ENCODE results near the gene CEP295NL. TPM values are rescaled to one million over a fixed set of nuclear protein-coding genes. Genes with fewer than 3 reads are reported as not detected.
A peak's percentile ranks its signal among the peaks of the same experiment; 100 is the strongest.

Gene CEP295NL
- total RNA-seq, 1 experiment from 2014 or later: 0.66 TPM

DNA sequence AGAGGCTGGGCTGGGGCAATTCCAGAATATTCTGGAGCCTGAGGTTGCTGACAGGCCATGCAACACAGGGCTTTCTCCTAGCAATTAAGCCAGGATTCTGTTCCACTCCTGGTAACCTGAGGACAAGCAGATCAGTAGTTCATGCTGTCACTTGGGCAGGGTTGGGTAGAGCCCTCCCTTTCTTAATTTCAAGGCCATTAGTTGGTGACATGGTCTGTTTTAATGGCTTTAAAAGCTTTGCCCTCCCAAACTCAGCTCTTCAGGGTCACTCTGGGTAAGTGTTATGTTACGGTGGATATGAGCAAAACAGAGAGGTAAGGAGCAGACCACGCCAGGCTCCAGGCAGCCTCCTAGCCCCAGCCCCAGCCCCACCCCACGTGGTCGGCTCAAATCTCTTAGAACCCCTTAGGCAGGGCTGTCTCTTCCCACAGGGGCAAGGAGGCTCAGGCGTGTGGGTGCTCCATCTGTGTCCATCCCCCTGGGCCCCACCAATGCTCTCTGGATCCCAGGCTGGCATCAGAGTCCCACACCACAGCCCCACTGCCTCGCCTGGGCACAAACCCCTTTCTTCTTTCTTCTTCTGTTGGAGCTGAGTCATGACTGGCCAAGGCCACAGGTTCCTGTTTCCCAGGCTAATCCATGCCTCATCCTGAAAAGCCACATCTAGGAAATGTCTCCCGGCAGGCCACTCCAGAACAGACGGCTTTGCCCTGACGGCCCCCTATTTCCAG lies 27.5 kb downstream of the CEP295NL start:
- Histone ChIP-seq H3K79me1 (ENCODE audit: insufficient read depth, low read depth, low read length, poor library complexity, severe bottlenecking) (no peaks in the 10 kb centered on the region), H3K4me1 (ENCODE audit: insufficient read depth, low read length) (no peaks in the 10 kb centered on the region), H2BK15ac (ENCODE audit: low read depth, low read length) (no peak overlapping the region), H4K20me1 (ENCODE audit: control insufficient read depth, insufficient read depth, insufficient read length) (no peaks in the 10 kb centered on the region), H3K27ac (ENCODE audit: insufficient read length, low read depth, low read length) (no peak overlapping the region), H4K8ac (replicated peaks; ENCODE audit: insufficient read length, low read depth, low read length) (no peak overlapping the region), H4K91ac (ENCODE audit: insufficient read length, low read depth, low read length) (no peak overlapping the region), H2BK120ac (ENCODE audit: low read depth, low read length, poor library complexity, severe bottlenecking) (no peak overlapping the region), H2BK5ac (ENCODE audit: insufficient read length, low read length) (no peak overlapping the region), H3K4me2 (ENCODE audit: insufficient read depth, insufficient read length, low read length) (no peak overlapping the region), H2BK20ac (ENCODE audit: low read depth, low read length, poor library complexity, severe bottlenecking) (no peak overlapping the region), H3K56ac (ENCODE audit: insufficient read length, low read depth, low read length) (no peak overlapping the region), H2AK5ac (ENCODE audit: insufficient read length, low read length) (no peak overlapping the region), H2AFZ (ENCODE audit: low read length) (no peak overlapping the region), H3K27me3 (ENCODE audit: insufficient read depth, low read length) (no peaks in the 10 kb centered on the region), H3K18ac (ENCODE audit: insufficient read length, low read depth, low read length) (no peak overlapping the region), H3K9ac (ENCODE audit: extremely low read depth, insufficient read length, low read length) (no peak overlapping the region), H3K23ac (ENCODE audit: insufficient read length, low read depth, low read length) (no peak overlapping the region), H4K5ac (ENCODE audit: insufficient read length, low read depth, low read length) (no peak overlapping the region), H3K79me2 (ENCODE audit: insufficient read depth, low read length) (no peaks in the 10 kb centered on the region), H3K14ac (ENCODE audit: insufficient read depth, low read length) (peak overlapping the region; percentile 64; the same call in 1 of the 2 replicates), H3K4ac (ENCODE audit: low read depth, low read length) (no peak overlapping the region), H3K23me2 (ENCODE audit: insufficient read length, low read depth, low read length, poor library complexity, severe bottlenecking) (peaks cover 2% of the 10 kb centered on the region), H3T11ph (ENCODE audit: low read length) (no peak overlapping the region), H3K9me3 (ENCODE audit: control insufficient read depth, low read depth, low read length) (no peaks in the 10 kb centered on the region), H2BK12ac (ENCODE audit: insufficient read length, low read depth, low read length) (no peak overlapping the region)
- no peaks in the 10 kb centered on the region; the same call in 1 of the 2 replicates for H3K27me3 Mint-ChIP-seq (ENCODE audit: low read depth)
- peaks cover 2 to 16% (median 14%) of the 10 kb centered on the region in 3 experiments; a peak in 6 of 7 replicates for H3K36me3 Mint-ChIP-seq (ENCODE audit: insufficient read depth in 1 of 3, low read depth in 3 of 3)
- no CpG with 5 or more reads among the region's 9 CpGs for WGBS (ENCODE audit: extremely low coverage, insufficient read length, low lambda C conversion rate)
- H3K4me3 Mint-ChIP-seq: no peak overlapping the region
- peak overlapping the region in 2 of 3 experiments; percentile 10 to 34; a peak in 3 of 7 replicates for H3K27ac Mint-ChIP-seq
- peaks cover 16 to 22% of the 10 kb centered on the region in 2 experiments; a peak in 3 of 4 replicates for H3K4me1 Mint-ChIP-seq
- no peak for TF ChIP-seq CTCF (conservative IDR thresholded peaks at IDR 0.05)
- DNase-seq: no peak
- H3K9me3 Mint-ChIP-seq: no peaks in the 10 kb centered on the region

Data from H9 (cell line).